Right lobe of liver (tissue), 6 donors: ENCODE measurements around the gene HS6ST3. TPM values are rescaled to one million over a fixed set of nuclear protein-coding genes. Genes with fewer than 3 reads are reported as not detected.

ENCODE experiments used
- ATAC-seq, 4 donors: fragments of 200-7000 bp; cut with Tn5 transposase; one replicate each; pipeline ENCODE4 v1.9.1; 2020; ENCODE audit warnings: mild to moderate bottlenecking in 4 of 4, moderate library complexity in 4 of 4
- DNase-seq, 3 donors: peaks; one replicate each; pipeline ENCODE4 v3.0.0-alpha.2; 2020
- H3K27ac ChIP-seq, 3 donors: fragments of 200-600 bp; one replicate each; pipeline ENCODE4 v1.8.0; 2022
- H3K27me3 ChIP-seq, 2 donors: fragments of 200-600 bp; one replicate each; pipeline ENCODE4 v1.8.0; 2022
- H3K36me3 ChIP-seq, 4 donors: fragments of 200-600 bp; sonication (generic) in 1 of 4; one replicate each; pipeline versions ENCODE4 v1.5.1 to v1.8.0; 2017 to 2022; ENCODE audit warnings: control low read depth in 1 of 4
- H3K4me1 ChIP-seq, 4 donors: fragments of 200-600 bp; sonication (generic) in 1 of 4; one replicate each; pipeline versions ENCODE4 v1.5.1 to v1.8.0; 2017 to 2022; ENCODE audit warnings: control low read depth in 1 of 4
- H3K4me3 ChIP-seq, 3 donors: fragments of 200-600 bp; one replicate each; pipeline ENCODE4 v1.8.0; 2022
- H3K9me3 ChIP-seq, 4 donors: fragments of 200-600 bp; sonication (generic) in 1 of 4; one replicate each; pipeline versions ENCODE4 v1.5.1 to v1.8.0; 2017 to 2022; ENCODE audit warnings: control low read depth in 1 of 4
- POLR2A ChIP-seq: fragments of 450-650 bp; IDR thresholded peaks from one replicate; pipeline ENCODE4 v1.6.1; 2017; ENCODE audit warnings: antibody characterized with exemption, mild to moderate bottlenecking
- whole genome bisulfite sequencing: methylation state at CpG from one replicate; pipeline ENCODE4 v1.1.6; 2018; ENCODE audit warnings: low coverage, low lambda C conversion rate; ENCODE audit not compliant: insufficient coverage; ENCODE audit errors: missing lambda C conversion rate; 5-methylcytosine and 5-hydroxymethylcytosine counted together
- intact Hi-C, 2 donors: fragments of 100-400 bp; cut with DNase I; formaldehyde crosslinking; loops; one replicate each; pipeline versions ENCODE4 v1.11.2 to v1.14.1; 2022
- total RNA-seq, 6 experiments: library from RNA; depleted of rRNA in 2 of 6; stranded (reverse); fragments of >200 nt in 2 of 6; fragmentation: NEBNext Ultra II Directional in 3 of 6; extraction: Animal tissue kit (Norgen Biotek cat#: 25700) in 3 of 6; gene quantifications; one replicate each; pipeline versions ENCODE4 v1.1.0 to v1.2.4, GENCODE V29; 2016 to 2023
- TF ChIP-seq, protein P1 (sequence below), 4 donors: fragments of 200-600 bp in 3 of 4; fragments of 450-650 bp in 1 of 4; IDR thresholded peaks; one replicate each; pipeline versions ENCODE4 v1.5.1 to v1.8.0; 2016 to 2022; ENCODE audit warnings: antibody characterized with exemption in 4 of 4, mild to moderate bottlenecking in 2 of 4
- donor health status: DM: no; HTN: yes; CAD: no.
- donor health status: DM: no; HTN: no; CAD: no.
- donor health status: DM: no; HTN: no; CAD: no.
- donor health status: DM: no; HTN: yes; CAD: no.
- donor health status: DM: no; HTN: yes; CAD: no.

Gene HS6ST3
- total RNA-seq, 6 experiments from 2014 or later: not detected

GRCh38 chr13:96203471-96203870 is 113.6 kb downstream of the HS6ST3 start:
- DNase-seq (no peak), ATAC-seq (no peak)
- Histone ChIP-seq H3K4me3 (no peak overlapping the region), H3K27me3 (no peaks in the 10 kb centered on the region), H3K9me3 (no peaks in the 10 kb centered on the region), H3K27ac (no peak overlapping the region), H3K36me3 (no peaks in the 10 kb centered on the region), H3K4me1 (no peaks in the 10 kb centered on the region)
- 49% methylated on average over 2 of the region's 2 CpGs for WGBS
- TF ChIP-seq POLR2A: no peak
- TF ChIP-seq, protein P1, sequence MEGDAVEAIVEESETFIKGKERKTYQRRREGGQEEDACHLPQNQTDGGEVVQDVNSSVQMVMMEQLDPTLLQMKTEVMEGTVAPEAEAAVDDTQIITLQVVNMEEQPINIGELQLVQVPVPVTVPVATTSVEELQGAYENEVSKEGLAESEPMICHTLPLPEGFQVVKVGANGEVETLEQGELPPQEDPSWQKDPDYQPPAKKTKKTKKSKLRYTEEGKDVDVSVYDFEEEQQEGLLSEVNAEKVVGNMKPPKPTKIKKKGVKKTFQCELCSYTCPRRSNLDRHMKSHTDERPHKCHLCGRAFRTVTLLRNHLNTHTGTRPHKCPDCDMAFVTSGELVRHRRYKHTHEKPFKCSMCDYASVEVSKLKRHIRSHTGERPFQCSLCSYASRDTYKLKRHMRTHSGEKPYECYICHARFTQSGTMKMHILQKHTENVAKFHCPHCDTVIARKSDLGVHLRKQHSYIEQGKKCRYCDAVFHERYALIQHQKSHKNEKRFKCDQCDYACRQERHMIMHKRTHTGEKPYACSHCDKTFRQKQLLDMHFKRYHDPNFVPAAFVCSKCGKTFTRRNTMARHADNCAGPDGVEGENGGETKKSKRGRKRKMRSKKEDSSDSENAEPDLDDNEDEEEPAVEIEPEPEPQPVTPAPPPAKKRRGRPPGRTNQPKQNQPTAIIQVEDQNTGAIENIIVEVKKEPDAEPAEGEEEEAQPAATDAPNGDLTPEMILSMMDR (IDR thresholded peaks at IDR 0.05): no peak
- intact Hi-C loops: no loop called here

DNA sequence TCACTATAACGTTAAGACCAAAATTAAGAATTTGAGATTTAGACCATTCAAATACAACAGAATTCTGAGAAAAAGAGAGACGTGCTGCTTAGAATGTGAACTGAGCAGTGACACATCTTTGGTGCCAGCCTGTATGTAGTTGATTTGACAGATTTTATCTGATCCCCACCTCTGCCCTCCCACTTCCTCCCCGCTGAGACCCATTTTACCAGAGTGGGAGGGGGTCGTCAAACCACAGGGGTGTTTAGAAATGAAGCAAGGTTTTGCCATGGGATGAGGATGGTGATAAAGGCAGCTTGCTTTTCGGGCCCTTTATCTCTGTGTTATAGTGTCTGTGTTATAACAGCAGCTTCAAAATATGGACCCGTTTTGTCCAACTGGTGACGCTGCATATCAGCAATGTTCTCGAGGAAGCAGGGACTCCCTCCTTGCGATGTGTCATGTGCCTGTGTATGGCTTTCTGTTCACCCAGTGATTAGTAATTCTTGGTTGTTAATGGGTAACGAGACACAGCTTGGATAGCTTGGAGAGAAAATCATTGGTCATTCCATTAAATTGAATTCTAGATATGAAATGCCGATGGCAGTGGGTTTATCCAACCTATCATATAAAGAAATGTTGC is 125.0 kb downstream of the HS6ST3 start:
- intact Hi-C loops: no loop called here
- Histone ChIP-seq H3K4me3 (no peak overlapping the region), H3K36me3 (no peaks in the 10 kb centered on the region), H3K27me3 (no peaks in the 10 kb centered on the region), H3K9me3 (no peaks in the 10 kb centered on the region), H3K27ac (no peak overlapping the region), H3K4me1 (no peaks in the 10 kb centered on the region)
- DNase-seq: no peak
- 32% methylated on average over 10 of the region's 11 CpGs for WGBS
- ATAC-seq: no peak
- TF ChIP-seq, protein P1 (IDR thresholded peaks at IDR 0.05): no peak
- TF ChIP-seq POLR2A: no peak

DNA sequence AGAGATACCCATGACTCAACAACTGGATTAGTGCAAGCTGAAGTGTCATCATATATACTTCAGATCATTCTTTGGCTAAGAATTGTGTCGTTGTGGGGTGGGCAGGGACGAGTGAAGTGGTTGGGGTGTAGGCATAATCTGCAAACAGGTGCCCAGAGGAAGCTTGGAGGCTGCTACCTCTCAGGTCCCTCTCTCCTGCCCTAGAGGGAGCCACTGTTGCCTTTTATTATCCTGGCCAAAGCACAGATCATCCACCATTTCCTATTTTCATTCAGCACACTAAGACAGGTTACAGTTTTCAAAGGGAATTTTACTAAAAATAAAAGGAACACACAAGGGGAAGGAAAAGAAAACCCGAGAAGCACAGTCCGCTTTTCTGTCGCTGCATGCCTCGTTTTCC is 126.6 kb downstream of the HS6ST3 start:
- TF ChIP-seq, protein P1 (IDR thresholded peaks at IDR 0.05): no peak
- no peak for TF ChIP-seq POLR2A
- Histone ChIP-seq H3K4me1 (no peaks in the 10 kb centered on the region), H3K36me3 (no peaks in the 10 kb centered on the region), H3K4me3 (no peak overlapping the region), H3K9me3 (no peaks in the 10 kb centered on the region), H3K27ac (no peak overlapping the region), H3K27me3 (no peaks in the 10 kb centered on the region)
- WGBS: 61% methylated on average over 6 of the region's 6 CpGs
- intact Hi-C loops: no loop called here
- DNase-seq: no peak
- ATAC-seq: no peak

DNA sequence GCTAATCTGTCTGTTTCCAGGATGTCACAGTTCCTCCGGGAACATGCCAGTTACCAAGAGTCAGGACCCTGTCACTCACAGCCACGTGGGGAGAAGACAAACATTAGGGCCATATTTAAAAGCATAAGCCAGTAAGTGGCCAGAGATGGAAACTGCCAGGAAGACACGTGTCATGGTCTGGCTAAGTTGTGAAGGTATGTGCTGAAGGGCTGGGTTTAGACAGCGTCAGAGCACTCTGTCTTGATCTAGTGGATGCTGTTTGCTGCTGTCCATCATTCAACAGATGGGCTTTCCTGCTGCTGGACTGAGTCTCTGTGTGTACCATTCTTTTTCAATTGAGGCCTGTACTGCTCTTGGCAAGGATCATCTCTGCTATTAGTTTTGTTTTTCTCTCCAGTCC is 128.6 kb downstream of the HS6ST3 start:
- Histone ChIP-seq H3K9me3 (no peaks in the 10 kb centered on the region), H3K27ac (no peak overlapping the region), H3K36me3 (no peaks in the 10 kb centered on the region), H3K4me1 (no peaks in the 10 kb centered on the region), H3K27me3 (no peaks in the 10 kb centered on the region), H3K4me3 (no peak overlapping the region)
- WGBS: 17% methylated on average over 1 of the region's 4 CpGs
- no peak for TF ChIP-seq POLR2A
- TF ChIP-seq, protein P1 (IDR thresholded peaks at IDR 0.05): no peak
- DNase-seq: no peak
- intact Hi-C loops: no loop called here
- no peak for ATAC-seq

DNA sequence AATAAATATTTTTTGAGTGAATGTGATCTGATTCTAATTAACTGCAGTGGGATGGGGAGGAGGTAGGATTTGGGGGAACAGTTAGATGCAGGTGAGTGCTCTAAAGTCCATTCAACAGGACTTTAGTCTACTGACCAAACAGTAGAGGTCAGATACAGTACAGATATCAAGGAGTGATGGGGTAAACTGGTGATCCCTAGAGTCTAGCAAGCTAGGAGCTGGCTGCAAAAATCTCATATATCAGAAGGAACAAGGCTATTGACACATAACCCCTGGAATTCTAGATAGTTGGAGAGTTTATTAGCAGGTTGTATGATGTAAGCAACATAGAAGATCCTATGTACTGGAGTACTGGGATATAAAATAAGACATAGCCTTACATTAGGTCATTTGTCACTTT is 131.6 kb downstream of the HS6ST3 start:
- Histone ChIP-seq H3K4me1 (no peaks in the 10 kb centered on the region), H3K36me3 (no peaks in the 10 kb centered on the region), H3K4me3 (no peak overlapping the region), H3K27ac (no peak overlapping the region), H3K27me3 (no peaks in the 10 kb centered on the region), H3K9me3 (no peaks in the 10 kb centered on the region)
- DNase-seq (no peak), ATAC-seq (no peak)
- no peak for TF ChIP-seq POLR2A
- TF ChIP-seq, protein P1 (IDR thresholded peaks at IDR 0.05): no peak
- intact Hi-C loops: no loop called here
